Ovary (tissue), 3 donors: ENCODE measurements around the gene RABGAP1L.

Source experiments
- EP300 ChIP-seq: sonication (generic); formaldehyde crosslinking; IDR thresholded peaks from one replicate; pipeline ENCODE4 v1.6.1; 2017; ENCODE audit warnings: antibody characterized with exemption
- POLR2A ChIP-seq: fragments of 450-650 bp; IDR thresholded peaks from one replicate; pipeline ENCODE4 v1.6.1; 2017; ENCODE audit warnings: antibody characterized with exemption, mild to moderate bottlenecking, moderate library complexity
- TF ChIP-seq, protein P1 (sequence below), 3 donors: fragments of 450-650 bp in 2 of 3; fragments of 200-600 bp in 1 of 3; IDR thresholded peaks; one replicate each; pipeline versions ENCODE4 v1.5.1 to v1.8.0; 2016 to 2022; ENCODE audit warnings: antibody characterized with exemption in 3 of 3, mild to moderate bottlenecking in 1 of 3
- donor health status: DM: no; HTN: no; CAD: no.

DNA sequence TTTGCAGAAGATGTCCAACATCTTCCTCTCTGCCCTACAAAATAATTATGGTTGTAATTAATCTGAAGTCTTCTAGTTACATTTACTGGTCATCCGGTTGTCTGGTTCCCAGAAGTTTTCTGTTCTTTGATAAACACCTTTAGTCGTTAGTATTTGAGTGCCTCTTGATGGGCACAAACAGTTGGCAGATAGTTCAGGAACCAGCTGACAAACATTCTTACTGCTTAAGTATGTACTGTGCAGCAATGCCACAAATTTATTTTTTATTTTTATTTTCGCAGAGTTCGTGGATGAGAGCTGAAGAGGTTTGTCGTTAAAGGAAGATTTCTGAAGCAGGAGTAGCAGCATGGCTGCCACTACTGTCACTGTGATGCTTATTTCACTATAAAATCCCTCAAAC lies 84.7 kb downstream of the RABGAP1L start:
- TF ChIP-seq, protein P1, sequence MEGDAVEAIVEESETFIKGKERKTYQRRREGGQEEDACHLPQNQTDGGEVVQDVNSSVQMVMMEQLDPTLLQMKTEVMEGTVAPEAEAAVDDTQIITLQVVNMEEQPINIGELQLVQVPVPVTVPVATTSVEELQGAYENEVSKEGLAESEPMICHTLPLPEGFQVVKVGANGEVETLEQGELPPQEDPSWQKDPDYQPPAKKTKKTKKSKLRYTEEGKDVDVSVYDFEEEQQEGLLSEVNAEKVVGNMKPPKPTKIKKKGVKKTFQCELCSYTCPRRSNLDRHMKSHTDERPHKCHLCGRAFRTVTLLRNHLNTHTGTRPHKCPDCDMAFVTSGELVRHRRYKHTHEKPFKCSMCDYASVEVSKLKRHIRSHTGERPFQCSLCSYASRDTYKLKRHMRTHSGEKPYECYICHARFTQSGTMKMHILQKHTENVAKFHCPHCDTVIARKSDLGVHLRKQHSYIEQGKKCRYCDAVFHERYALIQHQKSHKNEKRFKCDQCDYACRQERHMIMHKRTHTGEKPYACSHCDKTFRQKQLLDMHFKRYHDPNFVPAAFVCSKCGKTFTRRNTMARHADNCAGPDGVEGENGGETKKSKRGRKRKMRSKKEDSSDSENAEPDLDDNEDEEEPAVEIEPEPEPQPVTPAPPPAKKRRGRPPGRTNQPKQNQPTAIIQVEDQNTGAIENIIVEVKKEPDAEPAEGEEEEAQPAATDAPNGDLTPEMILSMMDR (IDR thresholded peaks at IDR 0.05), result no peak
- no peak for TF ChIP-seq POLR2A
- TF ChIP-seq EP300, result no peak
